KMS-11 (cell line): ENCODE measurements around the gene CDH13.

Source experiments
- H2AFZ ChIP-seq: fragments of 200-600 bp; sonication (generic); 2 replicates; pipeline ENCODE4 v1.6.1; 2016; ENCODE audit warnings: antibody characterized with exemption, mixed run types, low read depth
- H3K27ac ChIP-seq: fragments of 200-600 bp; sonication (generic); 2 replicates; pipeline ENCODE4 v1.6.1; 2016; ENCODE audit warnings: mild to moderate bottlenecking, mixed run types
- H3K27me3 ChIP-seq: fragments of 200-600 bp; sonication (generic); 2 replicates; pipeline ENCODE4 v1.6.1; 2017; ENCODE audit warnings: mild to moderate bottlenecking, low read depth, mixed run types, moderate library complexity; ENCODE audit not compliant: insufficient read depth
- H3K36me3 ChIP-seq: fragments of 200-600 bp; sonication (generic); 2 replicates; pipeline ENCODE4 v1.6.1; 2017; ENCODE audit warnings: mild to moderate bottlenecking, mixed run types; ENCODE audit not compliant: insufficient read depth
- H3K4me1 ChIP-seq: fragments of 200-600 bp; sonication (generic); 2 replicates; pipeline ENCODE4 v1.6.1; 2016; ENCODE audit warnings: mild to moderate bottlenecking, low read depth, mixed run types; ENCODE audit not compliant: poor library complexity, severe bottlenecking
- H3K4me2 ChIP-seq: fragments of 200-600 bp; sonication (generic); 2 replicates; pipeline ENCODE4 v1.7.0; 2016; ENCODE audit warnings: mild to moderate bottlenecking, mixed run types
- H3K4me3 ChIP-seq: fragments of 200-600 bp; sonication (generic); IDR thresholded peaks from 2 replicates; pipeline ENCODE4 v1.6.1; 2017; ENCODE audit warnings: low read depth, low read length, mixed read lengths; ENCODE audit not compliant: insufficient read depth
- H3K79me2 ChIP-seq: fragments of 200-600 bp; sonication (generic); 2 replicates; pipeline ENCODE4 v1.6.1; 2016; ENCODE audit warnings: low read depth, mixed run types; ENCODE audit not compliant: insufficient read depth
- H3K9ac ChIP-seq: fragments of 200-600 bp; sonication (generic); 2 replicates; pipeline ENCODE4 v1.6.1; 2016; ENCODE audit warnings: mild to moderate bottlenecking, mixed run types
- H4K20me1 ChIP-seq: fragments of 200-600 bp; sonication (generic); 2 replicates; pipeline ENCODE4 v1.6.1; 2016; ENCODE audit warnings: mild to moderate bottlenecking, mixed run types; ENCODE audit not compliant: insufficient read depth
- CTCF ChIP-seq: fragments of 200-600 bp; sonication (generic); conservative IDR thresholded peaks from 2 replicates; pipeline ENCODE4 v1.6.1; 2017; ENCODE audit warnings: low read depth, mild to moderate bottlenecking, antibody characterized with exemption, low read length, moderate library complexity, mixed read lengths

The CDH13 gene

GRCh38 chr16:83743720-83744119 is 1117.0 kb downstream of the CDH13 start:
- Histone ChIP-seq H3K36me3 (no peaks in the 10 kb centered on the region), H4K20me1 (no peaks in the 10 kb centered on the region), H3K4me2 (no peak overlapping the region), H3K9ac (no peak overlapping the region), H3K27me3 (no peaks in the 10 kb centered on the region), H2AFZ (no peak overlapping the region), H3K4me3 (no peak overlapping the region), H3K27ac (no peak overlapping the region), H3K79me2 (no peaks in the 10 kb centered on the region), H3K4me1 (no peaks in the 10 kb centered on the region)
- no peak for TF ChIP-seq CTCF

- Histone ChIP-seq H3K36me3 (no peaks in the 10 kb centered on the region), H3K9ac (no peak overlapping the region), H4K20me1 (no peaks in the 10 kb centered on the region), H3K4me2 (no peak overlapping the region), H3K4me3 (no peak overlapping the region), H3K27ac (no peak overlapping the region), H2AFZ (no peak overlapping the region), H3K79me2 (no peaks in the 10 kb centered on the region), H3K27me3 (no peaks in the 10 kb centered on the region), H3K4me1 (no peaks in the 10 kb centered on the region)
- TF ChIP-seq CTCF, result no peak
Measured at GRCh38 chr16:83744441-83744981, 1117.7 kb downstream of the CDH13 start.

- Histone ChIP-seq H3K27me3 (no peaks in the 10 kb centered on the region), H3K4me3 (no peak overlapping the region), H3K4me1 (no peaks in the 10 kb centered on the region), H3K36me3 (no peaks in the 10 kb centered on the region), H2AFZ (no peak overlapping the region), H4K20me1 (no peaks in the 10 kb centered on the region), H3K4me2 (no peak overlapping the region), H3K27ac (no peak overlapping the region), H3K9ac (no peak overlapping the region), H3K79me2 (no peaks in the 10 kb centered on the region)
- no peak for TF ChIP-seq CTCF
Measured at GRCh38 chr16:83746611-83747010, 1119.8 kb downstream of the CDH13 start.

- no peaks in the 10 kb centered on the region for H3K36me3 ChIP-seq
- no peaks in the 10 kb centered on the region for H3K27me3 ChIP-seq
- H3K4me1 ChIP-seq, result no peaks in the 10 kb centered on the region
- no peak overlapping the region for H3K9ac ChIP-seq
- no peak overlapping the region for H2AFZ ChIP-seq
- no peak for TF ChIP-seq CTCF
- no peak overlapping the region for H3K4me3 ChIP-seq
- H3K4me2 ChIP-seq, result no peak overlapping the region
- no peaks in the 10 kb centered on the region for H3K79me2 ChIP-seq
- no peak overlapping the region for H3K27ac ChIP-seq
- H4K20me1 ChIP-seq, result no peaks in the 10 kb centered on the region
Measured at GRCh38 chr16:83747936-83748335, 1121.2 kb downstream of the CDH13 start.
